Measurements from ENCODE around the gene RRP15.
A peak's percentile ranks its signal among the peaks of the same experiment; 100 is the strongest.
"Not testable (repeated sequence)": the region's sequence is repeated elsewhere in the genome, so short reads cannot be mapped to it uniquely, and the experiment has no call there.

Gene RRP15

DNA sequence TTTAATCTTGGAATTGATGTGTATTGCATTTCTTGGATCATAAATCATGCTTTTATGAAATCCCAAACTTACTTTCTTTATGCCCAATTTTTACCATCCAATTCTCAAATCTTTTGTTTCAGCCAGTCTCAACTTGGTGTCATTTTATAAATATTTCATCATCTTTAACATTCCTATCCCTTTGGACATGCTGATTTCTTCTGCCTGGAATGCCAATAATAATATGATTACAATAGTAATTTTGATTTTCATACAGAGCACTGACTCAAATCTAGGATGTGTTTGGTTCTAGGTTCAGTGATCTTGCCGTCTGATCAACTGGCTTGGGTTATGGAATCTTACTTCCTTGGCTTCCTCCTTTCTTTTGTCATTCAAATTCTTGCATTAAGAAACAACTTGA is 12.8 kb downstream of the RRP15 start:
- DNase-seq: no peak

DNA sequence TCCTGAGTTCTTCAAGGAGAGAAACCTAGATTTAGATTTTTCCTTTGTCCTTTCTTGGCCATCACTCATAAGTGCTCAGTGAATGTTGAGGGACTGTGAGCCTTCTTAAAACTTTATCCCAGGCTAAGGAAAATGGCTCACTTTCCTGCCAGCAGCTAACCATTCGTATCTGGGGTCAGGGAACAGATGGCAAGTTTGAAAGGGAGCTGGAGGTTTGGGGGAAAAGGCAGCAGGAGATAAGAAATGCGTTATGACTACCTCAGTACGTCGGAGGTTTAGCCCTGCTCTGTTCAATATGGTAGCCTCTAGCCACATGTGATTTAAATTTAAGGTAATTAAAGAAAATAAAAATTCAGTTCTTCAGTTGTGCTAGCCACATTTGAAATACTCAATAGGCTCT is 13.3 kb downstream of the RRP15 start:
- no peak for DNase-seq

DNA sequence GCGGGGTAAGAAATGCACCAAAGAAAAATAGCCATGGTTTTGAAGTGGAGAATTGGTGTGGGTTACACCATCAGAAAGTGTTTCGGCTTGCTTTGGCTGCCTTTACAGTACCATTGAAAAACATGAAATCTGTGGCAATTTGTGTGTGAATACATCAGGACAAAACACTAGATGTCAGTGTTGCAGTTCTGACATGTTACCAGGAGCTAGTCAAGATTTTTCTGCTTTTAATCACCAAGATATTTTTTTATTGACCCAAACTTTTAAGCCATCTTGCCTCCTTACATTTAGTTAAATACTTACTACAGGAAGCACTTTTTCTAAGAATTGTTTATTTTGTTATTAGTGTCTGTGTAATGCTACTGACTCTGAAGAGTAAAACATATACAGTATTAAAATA is 14.3 kb downstream of the RRP15 start:
- DNase-seq: peak; percentile 19

DNA sequence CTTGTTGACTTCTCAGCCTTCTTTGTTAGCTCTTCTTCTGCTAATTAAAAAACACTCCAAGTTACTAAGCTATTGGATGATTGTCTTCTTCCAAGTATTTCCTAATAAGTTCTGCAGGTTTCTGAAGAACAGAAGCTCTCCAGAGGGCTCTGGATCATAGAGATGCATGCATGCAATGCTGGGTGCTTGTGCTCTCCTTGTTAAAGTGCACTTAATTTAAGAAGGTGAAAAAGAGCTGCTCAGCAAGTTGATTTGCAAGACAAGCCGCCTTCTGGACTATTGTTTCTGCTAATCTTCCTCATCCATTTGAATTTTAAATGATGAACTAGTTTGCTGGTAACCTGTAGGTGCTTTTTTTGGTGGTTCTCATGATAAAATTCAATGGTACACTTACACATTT is 16.1 kb downstream of the RRP15 start:
- no peak for DNase-seq

DNA sequence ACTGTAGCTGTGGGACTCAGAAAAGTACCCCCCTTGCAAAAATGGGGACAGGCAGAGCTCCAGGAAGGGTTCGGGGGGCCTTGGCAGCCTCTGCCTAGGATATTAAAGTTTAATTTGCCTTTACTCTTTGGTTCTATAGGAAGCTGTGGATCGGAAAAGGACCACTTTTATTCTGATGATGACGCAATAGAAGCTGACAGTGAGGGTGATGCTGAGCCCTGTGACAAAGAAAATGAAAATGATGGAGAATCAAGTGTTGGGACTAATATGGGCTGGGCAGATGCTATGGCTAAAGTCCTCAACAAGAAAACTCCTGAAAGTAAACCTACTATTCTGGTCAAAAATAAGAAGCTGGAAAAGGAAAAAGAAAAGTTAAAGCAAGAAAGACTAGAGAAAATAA is 17.1 kb downstream of the RRP15 start:
- DNase-seq: no peak

DNA sequence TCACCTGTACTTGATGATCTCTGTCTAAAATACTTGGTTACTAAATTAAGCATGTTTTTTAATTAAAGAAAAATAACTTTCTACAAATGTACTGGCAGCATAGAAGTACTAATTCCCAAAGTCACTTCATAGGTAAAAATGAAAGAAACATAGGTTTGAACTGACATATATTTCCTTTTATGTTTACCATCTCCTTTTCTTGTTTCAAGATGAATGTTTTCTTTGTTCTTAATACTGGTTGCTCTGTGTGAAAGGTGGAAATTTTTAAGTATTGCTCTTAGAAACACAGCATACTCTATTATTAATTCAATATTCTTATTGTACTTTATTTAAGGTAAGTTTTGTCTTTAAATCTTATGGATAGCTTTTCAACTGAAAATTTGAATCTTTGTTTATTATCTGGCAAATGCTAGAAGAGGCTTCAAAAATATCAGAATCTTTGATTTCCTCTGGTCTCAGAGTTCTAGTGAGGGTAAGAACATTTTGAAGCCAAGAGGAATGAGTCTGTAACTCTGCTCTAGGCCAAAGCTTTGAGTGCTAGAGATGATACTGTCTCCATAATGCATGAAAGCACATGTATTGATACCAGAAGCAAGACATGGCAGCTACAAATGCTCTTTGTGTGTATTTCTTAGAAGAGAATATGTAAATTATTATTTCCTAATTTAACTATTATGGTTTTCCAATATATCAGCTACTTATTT is 18.2 kb downstream of the RRP15 start:
- no peak for DNase-seq

DNA sequence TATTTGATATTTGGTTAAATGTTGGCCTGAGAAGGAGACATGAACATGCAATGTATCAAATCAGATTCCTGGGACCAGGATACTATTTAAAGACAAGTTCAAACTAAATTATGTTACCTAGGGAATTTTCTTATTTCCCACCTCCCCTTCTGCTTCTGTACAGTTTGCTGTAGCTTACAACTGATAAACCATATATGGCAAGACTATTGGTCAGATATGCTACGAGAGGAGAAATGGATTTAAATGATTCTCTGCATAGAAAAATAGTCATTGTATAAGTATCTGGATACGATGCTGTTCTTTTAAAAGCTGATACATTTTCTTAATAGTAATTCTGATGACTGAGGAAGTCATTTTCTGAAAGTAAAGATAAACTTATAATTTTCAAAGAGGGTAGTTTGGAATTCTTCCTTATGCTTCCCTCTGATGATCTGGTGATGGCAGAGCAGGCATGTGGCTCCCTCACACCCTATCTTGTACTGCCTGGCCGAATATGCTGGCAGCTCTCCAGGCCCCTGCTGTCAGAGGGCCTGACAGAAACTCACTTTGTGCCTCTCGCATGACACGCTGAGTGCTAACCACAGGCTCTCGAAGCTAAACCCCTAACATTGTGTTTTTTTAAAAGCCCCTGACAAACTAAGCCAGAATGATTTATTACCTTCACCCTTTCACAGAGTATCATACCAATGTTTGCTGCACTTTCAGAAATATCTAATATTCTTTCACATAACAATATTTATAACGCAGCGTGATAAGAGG is 19.4 kb downstream of the RRP15 start:
- no peak for DNase-seq

DNA sequence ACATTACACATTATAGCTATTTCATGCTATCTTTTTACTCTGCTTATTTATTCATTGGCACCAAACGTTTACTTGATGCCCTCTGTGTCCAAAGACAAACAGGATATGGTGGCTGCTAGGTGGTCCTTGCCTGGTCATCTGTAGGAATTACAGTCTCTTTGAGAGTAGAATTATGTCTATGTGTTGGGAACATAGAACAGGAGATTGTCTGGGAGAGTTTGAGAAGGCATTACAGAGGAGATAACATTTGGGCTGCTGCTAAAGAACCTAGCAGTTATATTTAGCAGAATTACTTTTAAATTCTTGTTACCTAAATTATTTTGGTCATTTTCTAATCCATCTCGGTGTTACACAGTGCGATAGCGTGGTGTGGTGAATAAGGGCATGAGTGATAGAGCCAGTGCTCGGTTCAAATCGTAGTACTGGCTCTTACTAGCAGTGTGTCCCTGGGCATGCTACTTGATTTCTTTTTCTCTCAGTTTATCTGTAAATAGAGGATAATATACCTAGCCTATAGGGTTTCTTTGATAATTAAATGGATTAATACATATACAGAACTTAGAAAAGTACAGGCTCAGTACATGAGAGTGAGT is 20.5 kb downstream of the RRP15 start:
- DNase-seq: no peak

DNA sequence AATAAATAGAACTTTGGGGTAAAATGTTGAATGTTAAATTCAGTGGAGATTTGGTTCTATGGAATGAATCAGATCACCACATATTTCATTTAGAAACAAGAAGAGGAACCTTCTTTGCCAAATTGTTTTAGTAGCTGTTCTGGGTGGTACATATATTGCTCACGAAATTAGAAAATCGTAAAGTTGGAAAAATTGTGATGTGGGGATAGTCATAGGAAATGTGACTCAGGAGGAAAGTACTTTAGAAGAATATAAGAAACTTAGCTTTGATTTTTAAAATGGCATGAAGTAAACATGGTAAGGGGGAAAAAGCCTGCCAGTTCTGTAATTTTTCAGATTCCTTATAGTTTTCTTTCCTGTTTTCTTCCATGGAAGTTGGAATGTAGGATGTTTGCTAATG is 27.4 kb downstream of the RRP15 start:
- DNase-seq: no peak

DNA sequence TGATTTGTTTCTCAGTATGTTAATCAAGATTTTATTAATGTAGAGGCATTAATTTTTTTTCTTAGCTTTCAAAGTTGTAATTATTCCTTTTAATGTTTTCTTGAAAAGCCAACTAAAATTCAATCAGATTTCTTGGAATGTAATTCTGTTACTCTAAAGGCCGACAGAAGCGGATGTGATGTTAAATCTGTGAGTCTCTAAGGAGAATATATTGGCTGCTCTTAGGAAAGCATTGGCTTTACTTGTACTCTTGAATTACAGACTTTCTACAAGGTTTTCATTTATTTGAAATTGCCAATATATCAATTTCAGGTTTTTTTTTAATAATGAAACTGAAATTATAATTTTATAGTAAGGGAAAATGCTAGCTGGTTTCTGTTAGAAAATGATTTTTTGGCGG is 29.2 kb downstream of the RRP15 start:
- DNase-seq: no peak

DNA sequence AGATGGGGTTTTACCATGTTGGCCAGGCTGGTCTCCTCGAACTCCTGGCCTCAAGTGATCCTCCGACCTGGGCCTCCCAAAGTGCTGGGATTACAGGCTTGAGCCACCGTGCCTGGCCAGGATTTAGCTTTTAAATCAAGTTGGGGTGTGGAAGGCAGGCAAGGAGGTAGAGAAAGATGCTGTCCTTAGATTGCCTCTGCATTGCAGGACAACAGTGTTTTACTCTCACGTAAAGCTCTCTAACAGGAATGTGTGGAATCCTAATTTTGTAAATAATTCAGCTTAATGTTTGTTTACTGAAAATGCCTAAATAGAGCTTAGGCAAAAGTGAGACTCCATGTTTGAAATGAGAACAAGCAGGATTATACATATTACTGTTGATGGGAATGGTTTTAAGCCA is 30.5 kb downstream of the RRP15 start:
- no peak for DNase-seq

DNA sequence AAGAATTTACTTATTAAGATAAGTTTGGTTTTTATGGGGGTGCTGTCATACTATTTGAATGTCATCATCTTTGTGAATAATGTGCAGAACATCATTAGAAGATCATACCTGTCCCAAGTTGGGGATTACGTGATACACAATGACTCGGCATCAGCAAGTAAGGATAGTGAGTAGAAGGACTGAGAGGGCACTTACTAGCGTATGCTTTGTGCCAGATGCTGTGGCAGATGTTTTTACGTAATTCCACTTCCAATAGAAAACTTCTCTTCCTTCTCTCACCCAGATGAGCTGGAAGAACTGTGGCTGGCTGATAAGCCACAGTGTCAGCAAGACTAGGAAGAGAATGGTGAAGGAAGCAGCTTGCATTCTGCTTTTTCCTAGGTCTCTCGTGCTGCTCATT is 32.0 kb downstream of the RRP15 start:
- DNase-seq: no peak

DNA sequence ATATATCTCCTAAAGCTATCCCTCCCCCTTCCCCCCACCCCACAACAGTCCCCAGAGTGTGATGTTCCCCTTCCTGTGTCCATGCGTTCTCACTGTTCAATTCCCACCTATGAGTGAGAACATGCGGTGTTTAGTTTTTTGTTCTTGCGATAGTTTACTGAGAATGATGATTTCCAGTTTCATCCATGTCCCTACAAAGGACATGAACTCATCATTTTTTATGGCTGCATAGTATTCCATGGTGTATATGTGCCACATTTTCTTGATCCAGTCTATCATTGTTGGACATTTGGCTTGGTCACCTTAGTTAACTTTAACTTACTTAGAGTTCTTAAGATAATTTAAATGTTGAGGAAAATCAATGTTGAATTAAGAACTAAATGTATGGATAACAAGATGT is 35.1 kb downstream of the RRP15 start:
- not testable (repeated sequence) for DNase-seq

DNA sequence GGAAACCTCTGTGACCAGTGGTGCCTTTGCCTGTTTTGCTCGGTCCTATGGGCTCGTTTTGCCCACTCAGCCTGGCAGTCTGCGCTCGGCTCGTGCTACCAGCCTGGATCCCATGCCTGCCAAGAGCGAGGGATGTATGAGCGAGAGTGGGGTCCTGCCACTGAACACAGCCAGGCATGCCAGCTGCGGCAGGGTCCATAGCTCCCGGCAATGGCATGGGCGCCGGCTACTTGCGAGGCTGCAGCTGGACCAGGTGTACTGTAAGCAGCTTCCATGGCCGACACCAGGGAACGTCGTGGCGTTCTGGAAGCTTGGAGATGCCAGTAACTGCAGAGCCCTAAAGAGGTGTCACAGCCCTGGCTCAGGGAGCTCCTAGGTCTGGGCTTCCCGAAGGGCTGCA is 37.7 kb downstream of the RRP15 start:
- no peak for DNase-seq

DNA sequence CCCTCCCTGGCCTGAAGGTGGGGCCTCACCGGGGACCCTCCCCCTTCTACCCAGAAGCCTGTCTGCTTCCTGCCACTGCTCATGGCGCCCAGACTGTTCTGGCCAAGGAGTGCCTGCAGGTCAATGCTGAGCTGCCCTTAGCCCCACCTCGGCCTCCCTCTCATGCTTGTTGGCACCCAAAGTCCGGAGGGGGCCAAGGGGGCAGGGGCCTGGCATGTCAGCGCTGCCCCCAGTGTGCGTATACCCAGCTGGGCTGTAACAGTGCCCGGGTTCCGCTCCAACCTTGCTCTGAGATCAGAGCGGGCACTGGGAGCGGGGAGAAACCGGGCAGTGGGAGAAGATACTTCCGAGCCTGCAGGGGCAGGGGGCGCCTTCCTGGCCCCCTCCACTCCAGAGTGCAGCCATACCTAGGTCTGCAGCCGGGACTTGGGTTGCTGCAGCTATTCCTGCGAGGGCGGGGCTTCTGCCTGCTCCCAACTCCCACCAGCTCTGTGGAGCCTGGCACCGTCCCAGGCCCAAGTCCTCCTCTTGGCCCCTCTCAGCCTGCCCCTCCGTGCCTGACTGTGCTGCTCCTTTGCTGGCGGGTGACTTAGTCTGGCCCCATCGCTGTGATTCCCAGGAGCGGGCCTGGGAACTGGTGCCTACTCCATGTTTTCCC is 38.6 kb downstream of the RRP15 start:
- DNase-seq: no peak

DNA sequence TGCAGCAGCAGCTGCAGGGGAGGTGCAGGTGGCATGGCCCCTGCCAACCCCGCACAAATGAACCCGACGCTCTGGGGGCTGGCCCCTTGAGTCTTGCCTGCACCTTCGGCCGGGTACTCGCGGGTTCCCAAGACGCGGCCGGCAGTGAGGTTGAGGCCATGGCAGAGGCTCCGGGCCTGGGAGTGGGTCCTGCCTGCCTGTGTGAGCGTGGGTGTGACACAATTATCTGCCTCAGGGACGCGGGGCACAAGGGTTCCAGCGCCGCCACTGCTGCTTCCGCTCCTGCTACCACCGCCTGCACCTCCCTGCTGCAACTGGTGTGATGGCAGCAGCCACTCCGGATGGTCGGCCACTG is 39.1 kb downstream of the RRP15 start:
- no peak for DNase-seq

DNA sequence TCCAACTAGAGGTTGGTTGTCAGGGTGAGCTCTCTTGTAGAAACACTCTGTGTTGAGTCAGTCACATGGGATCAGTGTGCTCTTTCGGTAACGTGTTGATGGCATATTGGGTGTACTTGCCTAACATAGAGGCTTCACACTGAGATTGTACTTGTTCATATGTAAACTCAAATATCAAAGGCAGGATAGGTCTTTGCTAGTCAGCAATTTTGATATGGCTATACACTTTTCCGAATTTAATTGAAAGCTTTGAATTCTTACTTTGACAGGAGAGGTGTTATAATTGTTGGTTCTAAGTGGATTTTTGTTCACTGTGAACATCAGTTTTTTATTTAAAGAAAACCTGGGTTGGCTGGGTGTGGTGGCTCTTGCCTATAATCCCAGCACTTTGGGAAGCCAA is 43.7 kb downstream of the RRP15 start:
- no peak for DNase-seq

DNA sequence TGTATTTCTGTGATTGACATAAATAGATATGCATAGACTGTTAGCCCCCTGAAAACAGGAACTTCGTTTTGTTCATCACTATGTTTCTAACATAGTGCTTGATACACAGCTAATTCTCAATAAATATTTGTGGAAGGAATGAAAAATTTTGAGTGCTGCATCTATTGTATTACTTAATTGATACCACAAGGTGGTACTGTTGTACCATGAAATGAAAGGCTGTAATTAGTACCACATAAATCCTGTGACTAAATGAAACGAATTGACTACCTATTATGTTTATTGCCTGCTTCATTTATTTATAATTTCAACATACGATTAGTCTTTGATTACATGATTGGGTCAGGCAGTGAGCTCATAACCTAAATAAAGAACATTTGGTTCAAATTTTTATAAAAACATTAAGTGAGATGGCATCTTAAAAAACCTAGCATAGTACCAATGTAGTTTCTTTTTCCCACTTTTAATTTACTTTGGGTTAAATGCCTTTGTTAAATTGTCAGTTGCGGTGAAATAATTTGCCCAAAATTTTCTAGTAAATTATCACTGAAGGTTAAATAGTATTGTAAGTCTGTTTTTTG is 45.0 kb downstream of the RRP15 start:
- peak; percentile 67 for DNase-seq

DNA sequence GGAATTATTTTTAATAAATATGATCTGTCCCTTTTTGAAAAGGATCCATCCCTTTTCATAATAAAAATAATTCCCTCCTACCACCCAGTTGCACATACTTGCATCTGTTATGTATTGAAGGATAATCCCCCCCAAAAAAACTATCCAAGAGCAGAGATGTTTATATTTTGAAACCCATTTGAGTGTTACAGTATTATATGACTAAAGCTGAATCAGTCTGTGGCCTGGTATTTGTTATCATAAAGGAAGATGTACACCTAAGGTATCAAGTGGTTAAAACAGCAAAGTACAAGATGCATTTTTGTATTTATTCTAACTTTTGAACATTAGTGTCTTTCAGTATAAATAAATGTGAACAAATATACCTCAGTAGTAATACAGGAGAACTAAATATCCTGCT is 47.3 kb downstream of the RRP15 start:
- no peak for DNase-seq

DNA sequence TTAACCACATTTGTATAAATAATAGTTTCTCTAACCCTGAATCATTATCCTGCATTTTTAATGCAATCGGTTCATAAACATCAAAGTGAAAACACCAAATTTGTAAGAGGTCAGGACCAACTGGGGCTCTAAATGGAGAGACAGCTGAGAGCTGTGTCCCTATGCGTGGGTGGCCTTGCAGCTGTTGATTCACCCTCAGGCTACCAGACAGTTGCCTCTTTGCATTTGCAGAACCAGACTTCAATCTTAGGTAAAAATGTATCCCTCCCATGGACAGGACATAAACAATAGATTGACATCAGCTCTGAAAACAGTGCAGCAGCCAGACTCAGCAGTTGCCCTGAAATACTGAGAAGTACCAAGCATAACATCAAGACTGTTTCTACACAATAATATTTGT is 51.2 kb downstream of the RRP15 start:
- DNase-seq: no peak

DNA sequence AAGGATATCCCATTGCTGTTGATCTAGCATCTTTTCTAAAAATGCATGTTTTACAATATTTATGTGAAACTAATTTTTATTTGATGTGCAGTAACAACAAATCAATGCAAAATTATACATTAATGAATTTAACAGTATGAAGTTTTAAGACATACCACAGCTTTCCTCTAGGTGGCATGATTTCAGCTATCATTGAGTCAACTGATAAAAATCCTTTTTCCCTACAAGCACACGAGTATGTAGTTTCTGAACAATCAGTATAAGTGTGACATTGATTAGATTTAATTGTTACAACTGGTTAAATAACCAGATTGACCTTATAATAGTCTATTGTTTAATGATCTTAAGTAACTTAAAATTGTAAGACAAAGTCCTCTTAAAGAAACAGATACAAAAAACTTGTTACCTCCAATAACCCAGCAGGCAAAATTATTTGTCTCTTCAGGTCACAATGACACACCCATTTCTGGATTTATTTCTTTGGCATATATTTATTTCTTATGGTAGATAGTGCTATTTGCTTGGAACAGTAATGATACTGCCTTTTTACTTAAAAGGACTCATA is 54.3 kb downstream of the RRP15 start:
- DNase-seq: peak; percentile 47

DNA sequence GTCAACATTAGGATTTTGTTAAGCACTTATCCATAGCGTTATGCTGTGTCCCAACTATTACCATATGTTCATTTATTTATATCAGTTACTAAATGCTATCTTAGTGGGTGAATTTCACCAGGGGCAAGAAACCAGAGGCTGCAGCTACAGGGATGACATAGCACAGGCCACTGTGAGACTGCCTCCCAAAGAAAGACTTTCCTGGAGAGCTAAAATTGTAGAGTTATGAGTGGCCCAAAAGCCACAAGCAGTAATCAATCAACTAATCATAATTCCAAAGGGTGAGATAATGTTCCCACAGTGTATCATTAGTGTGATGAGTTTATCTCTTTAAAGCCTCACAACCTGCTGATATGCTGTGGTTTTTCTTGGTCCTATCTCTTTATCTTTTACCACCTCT is 56.2 kb downstream of the RRP15 start:
- no peak for DNase-seq

DNA sequence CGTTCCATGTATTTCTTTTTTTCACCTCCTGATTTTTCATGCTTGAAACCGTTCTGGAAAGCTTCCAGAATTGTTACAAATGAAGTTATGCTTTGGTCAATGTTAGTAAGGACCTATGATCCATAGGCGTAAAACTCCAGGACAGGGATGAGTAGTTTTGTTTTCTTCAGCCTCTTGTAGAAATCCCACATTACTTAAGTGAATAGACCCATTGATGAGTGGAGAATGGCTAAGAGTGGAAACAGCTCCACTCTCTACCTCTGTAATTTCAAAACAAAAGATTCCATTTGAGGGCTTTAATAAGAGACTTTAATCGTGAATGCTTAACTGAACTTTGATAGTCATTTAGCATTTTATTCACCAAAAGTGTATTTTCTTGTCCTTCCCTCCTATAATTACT is 57.0 kb downstream of the RRP15 start:
- no peak for DNase-seq
